Osteocyte (in vitro differentiated cells): Measurements from ENCODE around the gene DHX35. TPM values are rescaled to one million over a fixed set of nuclear protein-coding genes. Genes with fewer than 3 reads are reported as not detected.

Experiments
- DNase-seq: peaks from one replicate; pipeline ENCODE4 v3.0.0; 2021; ENCODE audit warnings: mixed read lengths; ENCODE audit not compliant: unreplicated experiment; ENCODE audit errors: extremely low spot score
- H3K27ac Mint-ChIP-seq: one replicate; pipeline ENCODE4 v1.8.0; 2021; ENCODE audit warnings: mild to moderate bottlenecking, mixed read lengths; ENCODE audit not compliant: unreplicated experiment
- H3K27me3 Mint-ChIP-seq: one replicate; pipeline ENCODE4 v1.8.0; 2021; ENCODE audit warnings: mixed read lengths; ENCODE audit not compliant: unreplicated experiment
- H3K36me3 Mint-ChIP-seq: one replicate; pipeline ENCODE4 v1.8.0; 2021; ENCODE audit warnings: mixed read lengths; ENCODE audit not compliant: unreplicated experiment
- H3K4me1 Mint-ChIP-seq: one replicate; pipeline ENCODE4 v1.8.0; 2021; ENCODE audit warnings: mixed read lengths; ENCODE audit not compliant: unreplicated experiment
- H3K4me3 Mint-ChIP-seq: one replicate; pipeline ENCODE4 v1.8.0; 2021; ENCODE audit warnings: mild to moderate bottlenecking, moderate library complexity, mixed read lengths; ENCODE audit not compliant: unreplicated experiment
- H3K9me3 Mint-ChIP-seq: one replicate; pipeline ENCODE4 v1.8.0; 2021; ENCODE audit warnings: mixed read lengths; ENCODE audit not compliant: unreplicated experiment
- total RNA-seq: library from RNA; stranded (reverse); gene quantifications from 2 replicates; pipeline ENCODE4 v1.2.1, GENCODE V29; 2021
- TF ChIP-seq, protein P1 (sequence below): fragments of 200-600 bp; sonication (generic); IDR thresholded peaks from 2 replicates; pipeline ENCODE4 v1.5.0; 2021; ENCODE audit warnings: antibody characterized with exemption, mild to moderate bottlenecking, moderate library complexity

Gene DHX35
- total RNA-seq, 1 donor from 2014 or later = 10.1 TPM

DNA sequence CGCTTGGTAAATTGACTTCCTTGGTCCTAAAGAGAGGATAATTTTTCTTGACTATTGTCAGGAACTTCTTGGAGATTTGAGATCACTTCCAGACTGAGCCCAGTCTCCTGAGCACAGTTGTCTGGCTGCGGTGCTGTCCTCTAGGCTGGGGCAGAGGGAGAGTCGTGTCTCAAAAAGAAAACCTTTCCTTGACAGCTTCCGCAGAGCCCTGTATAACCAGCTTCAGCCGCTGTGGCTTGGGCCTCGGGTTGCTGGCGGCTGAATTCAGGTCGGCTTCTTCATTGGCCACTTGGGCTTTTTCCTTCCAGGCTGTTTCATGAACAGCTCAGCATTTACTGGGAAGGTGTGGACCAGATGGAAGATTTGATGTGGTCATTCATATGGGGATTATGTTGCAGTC lies 75.9 kb downstream of the DHX35 start:
- H3K36me3 Mint-ChIP-seq = peaks cover 27% of the 10 kb centered on the region
- H3K27ac Mint-ChIP-seq = no peak overlapping the region
- no peaks in the 10 kb centered on the region for H3K9me3 Mint-ChIP-seq
- H3K27me3 Mint-ChIP-seq = no peaks in the 10 kb centered on the region
- DNase-seq = peak; percentile 74
- H3K4me1 Mint-ChIP-seq = no peaks in the 10 kb centered on the region
- TF ChIP-seq, protein P1, sequence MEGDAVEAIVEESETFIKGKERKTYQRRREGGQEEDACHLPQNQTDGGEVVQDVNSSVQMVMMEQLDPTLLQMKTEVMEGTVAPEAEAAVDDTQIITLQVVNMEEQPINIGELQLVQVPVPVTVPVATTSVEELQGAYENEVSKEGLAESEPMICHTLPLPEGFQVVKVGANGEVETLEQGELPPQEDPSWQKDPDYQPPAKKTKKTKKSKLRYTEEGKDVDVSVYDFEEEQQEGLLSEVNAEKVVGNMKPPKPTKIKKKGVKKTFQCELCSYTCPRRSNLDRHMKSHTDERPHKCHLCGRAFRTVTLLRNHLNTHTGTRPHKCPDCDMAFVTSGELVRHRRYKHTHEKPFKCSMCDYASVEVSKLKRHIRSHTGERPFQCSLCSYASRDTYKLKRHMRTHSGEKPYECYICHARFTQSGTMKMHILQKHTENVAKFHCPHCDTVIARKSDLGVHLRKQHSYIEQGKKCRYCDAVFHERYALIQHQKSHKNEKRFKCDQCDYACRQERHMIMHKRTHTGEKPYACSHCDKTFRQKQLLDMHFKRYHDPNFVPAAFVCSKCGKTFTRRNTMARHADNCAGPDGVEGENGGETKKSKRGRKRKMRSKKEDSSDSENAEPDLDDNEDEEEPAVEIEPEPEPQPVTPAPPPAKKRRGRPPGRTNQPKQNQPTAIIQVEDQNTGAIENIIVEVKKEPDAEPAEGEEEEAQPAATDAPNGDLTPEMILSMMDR = no peak
- no peak overlapping the region for H3K4me3 Mint-ChIP-seq

DNA sequence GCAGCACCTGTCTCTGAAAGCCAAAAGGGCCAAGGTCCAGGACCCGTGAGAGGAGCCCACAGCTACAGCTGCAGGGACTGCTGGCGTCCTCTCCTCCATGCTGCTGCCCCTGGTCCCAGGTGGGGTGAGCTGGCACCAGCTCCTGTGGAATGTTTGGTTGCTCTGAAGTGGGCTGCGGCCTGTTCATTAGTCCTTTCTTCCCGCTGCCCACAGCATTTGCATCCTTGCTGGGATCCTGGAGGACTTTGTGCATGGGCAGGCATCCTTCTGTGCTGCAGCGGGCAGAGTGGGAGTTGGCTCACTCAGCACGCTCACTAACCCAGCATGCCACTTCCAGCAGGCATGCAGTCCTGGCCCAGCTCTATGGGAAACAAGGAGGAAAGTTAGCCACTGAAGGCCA lies 76.4 kb downstream of the DHX35 start:
- H3K4me3 Mint-ChIP-seq = no peak overlapping the region
- no peaks in the 10 kb centered on the region for H3K27me3 Mint-ChIP-seq
- peaks cover 30% of the 10 kb centered on the region for H3K36me3 Mint-ChIP-seq
- H3K27ac Mint-ChIP-seq = no peak overlapping the region
- no peak for DNase-seq
- H3K9me3 Mint-ChIP-seq = no peaks in the 10 kb centered on the region
- no peaks in the 10 kb centered on the region for H3K4me1 Mint-ChIP-seq
- TF ChIP-seq, protein P1 = no peak

DNA sequence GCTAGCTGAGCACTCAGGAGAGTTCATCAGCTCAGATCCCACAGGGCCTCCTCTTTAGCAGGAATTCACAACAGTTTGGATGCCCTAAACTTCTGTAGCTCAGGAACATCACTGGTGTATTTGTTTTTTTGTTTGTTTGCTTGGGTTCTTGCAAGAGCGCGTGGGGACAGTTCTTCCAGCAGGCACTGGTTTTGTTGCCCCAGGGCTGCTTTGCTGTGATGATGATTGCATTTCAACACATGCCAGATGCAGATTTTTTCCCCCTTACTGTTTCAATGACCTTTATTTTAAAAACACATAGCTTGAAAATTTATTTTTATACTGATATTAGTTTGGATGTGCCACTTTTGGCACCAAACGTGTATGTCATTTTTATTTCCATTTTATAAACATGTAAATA lies 77.1 kb downstream of the DHX35 start:
- TF ChIP-seq, protein P1 = no peak

DNA sequence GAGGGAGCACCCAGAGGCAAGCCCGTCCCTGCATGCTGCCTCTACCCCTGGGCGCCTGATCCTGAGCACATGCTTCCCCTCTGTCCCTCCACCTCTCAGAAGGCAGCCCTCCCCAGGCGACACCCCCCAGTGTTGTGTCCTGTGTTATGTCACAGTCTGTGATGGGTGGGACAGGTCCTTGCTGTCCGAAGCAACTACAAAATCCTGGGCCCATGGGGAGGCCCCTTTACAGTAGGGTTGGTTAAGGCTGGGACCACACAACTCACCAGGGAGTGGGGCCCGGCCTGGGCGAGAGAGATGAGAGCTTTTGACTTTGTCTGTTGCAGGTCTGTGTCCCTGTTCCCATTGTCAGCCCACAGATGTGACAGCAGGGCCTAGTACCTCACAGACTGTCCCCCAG lies 78.0 kb downstream of the DHX35 start:
- Mint-ChIP-seq H3K27ac (no peak overlapping the region), H3K4me3 (no peak overlapping the region), H3K27me3 (no peaks in the 10 kb centered on the region), H3K9me3 (no peaks in the 10 kb centered on the region), H3K4me1 (no peaks in the 10 kb centered on the region), H3K36me3 (peaks cover 30% of the 10 kb centered on the region)
- no peak for DNase-seq
- TF ChIP-seq, protein P1 = no peak

More for the DNA sequence above, 77.1 kb downstream of the DHX35 start:
- Mint-ChIP-seq H3K27me3 (no peaks in the 10 kb centered on the region), H3K36me3 (peaks cover 30% of the 10 kb centered on the region), H3K9me3 (no peaks in the 10 kb centered on the region), H3K4me1 (no peaks in the 10 kb centered on the region), H3K27ac (no peak overlapping the region), H3K4me3 (no peak overlapping the region)
- no peak for DNase-seq

DNA sequence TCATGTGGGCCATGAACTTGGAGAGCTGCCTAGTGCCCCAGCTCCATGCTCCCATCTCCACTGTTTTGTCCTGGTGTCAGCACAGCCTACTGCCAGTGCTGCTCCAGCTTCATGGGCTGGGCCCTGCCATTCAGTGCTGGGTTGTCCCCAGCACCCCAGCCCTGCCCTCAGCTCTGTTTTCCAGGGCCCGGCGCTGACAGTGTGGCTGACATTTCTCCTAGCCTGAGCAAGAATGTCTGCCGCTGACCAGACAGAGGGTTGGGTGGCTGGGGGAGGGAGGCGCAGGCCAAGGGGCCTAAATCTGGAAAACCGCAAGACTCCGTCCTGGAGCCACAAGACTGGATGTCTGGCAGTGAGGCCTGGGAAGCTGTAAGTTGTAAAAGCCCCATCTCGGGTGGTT lies 78.9 kb downstream of the DHX35 start:
- Mint-ChIP-seq H3K27me3 (no peaks in the 10 kb centered on the region), H3K4me3 (no peak overlapping the region), H3K36me3 (peaks cover 25% of the 10 kb centered on the region), H3K9me3 (no peaks in the 10 kb centered on the region), H3K4me1 (no peaks in the 10 kb centered on the region), H3K27ac (no peak overlapping the region)
- TF ChIP-seq, protein P1 = no peak
- DNase-seq = no peak
